HCT116 (cell line): ENCODE results near the gene RNH1. TPM values are rescaled to one million over a fixed set of nuclear protein-coding genes. Genes with fewer than 3 reads are reported as not detected.

ENCODE experiments used
- ATAC-seq: fragments of 200-7000 bp; cut with Tn5 transposase; 2 replicates; pipeline ENCODE4 v1.9.1; 2020; ENCODE audit warnings: mild to moderate bottlenecking, moderate library complexity
- BruUV-seq: library from RNA; stranded (reverse); fragments of 400-500 nt; replicated peaks from 2 replicates; lab custom pipeline; 2021; lab: Mats Ljungman, UMichigan
- CTCF ChIA-PET: fragments of 300-600 bp; sonication (Branson Sonifier 250); formaldehyde crosslinking; loops from one replicate; lab custom pipeline; 2021; ENCODE audit warnings: antibody characterized with exemption; lab: Charles Lee
- POLR2A ChIA-PET: fragments of 300-600, 350-600 bp; sonication (Branson Sonifier 250); formaldehyde crosslinking; loops from one replicate; lab custom pipeline; 2021; ENCODE audit warnings: antibody characterized with exemption; lab: Charles Lee
- RAD21 ChIA-PET, 2 experiments: fragments of 300-600 bp; sonication (Branson Sonifier 250); formaldehyde crosslinking; loops; one replicate each; lab custom pipeline; 2023; ENCODE audit warnings: low total read pairs in 2 of 2; ENCODE audit not compliant: uncharacterized antibody in 2 of 2, unreplicated experiment in 2 of 2, low non-redundant PET in 1 of 2; lab: Charles Lee
- DNase-seq: peaks from one replicate; pipeline ENCODE4 v3.0.0-alpha.2; 2010; ENCODE audit warnings: low read depth, low spot score
- H2AFZ ChIP-seq: fragments of 200-600 bp; shearing (Covaris generic), sonication (generic); 2 replicates; pipeline ENCODE4 v1.6.1; 2017; ENCODE audit warnings: low read depth, mixed run types, mixed read lengths, antibody characterized with exemption, low read length; ENCODE audit not compliant: poor library complexity, severe bottlenecking
- H3K27ac ChIP-seq: 2 replicates; pipeline ENCODE4 v1.5.1; 2012; ENCODE audit warnings: low read depth, low read length
- H3K27me3 ChIP-seq: fragments of 200-600 bp; sonication (generic); 2 replicates; pipeline ENCODE4 v1.6.1; 2016; ENCODE audit warnings: mixed run types, low read length, mixed read lengths; ENCODE audit not compliant: insufficient read depth
- H3K36me3 ChIP-seq, 2 experiments: fragments of 200-500 bp in 1 of 2; fragments of 200-600 bp in 1 of 2; sonication (Bioruptor generic) in 1 of 2; sonication (generic) in 1 of 2; 2 replicates each; pipeline versions ENCODE4 v1.5.1 to v1.6.1; 2014 to 2016; ENCODE audit warnings: low read length in 2 of 2, inconsistent platforms in 1 of 2, mixed read lengths in 1 of 2, mixed run types in 1 of 2; ENCODE audit not compliant: insufficient read depth in 2 of 2, control insufficient read depth in 1 of 2
- H3K4me1 ChIP-seq, 2 experiments: fragments of 200-600 bp in 1 of 2; sonication (generic) in 1 of 2; 2 replicates each; pipeline versions ENCODE4 v1.5.1 to v1.6.1; 2012 to 2017; ENCODE audit warnings: low read length in 2 of 2, inconsistent platforms in 1 of 2, mild to moderate bottlenecking in 1 of 2, mixed read lengths in 1 of 2, mixed run types in 1 of 2, moderate library complexity in 1 of 2; ENCODE audit not compliant: insufficient read depth in 2 of 2, control insufficient read depth in 1 of 2
- H3K4me2 ChIP-seq: fragments of 200-600 bp; sonication (generic); 2 replicates; pipeline ENCODE4 v1.6.1; 2017; ENCODE audit warnings: mixed run types, low read length, mixed read lengths
- H3K4me3 ChIP-seq, 2 experiments: fragments of 200-600 bp in 1 of 2; sonication (generic) in 1 of 2; replicated peaks in 1 of 2; 2 replicates each; pipeline ENCODE4 v1.5.1; 2011 to 2016; ENCODE audit warnings: low read length in 2 of 2, control low read depth in 1 of 2, low read depth in 1 of 2, mild to moderate bottlenecking in 1 of 2, mixed read lengths in 1 of 2, mixed run types in 1 of 2
- H3K79me2 ChIP-seq: fragments of 200-600 bp; sonication (generic); 2 replicates; pipeline ENCODE4 v1.6.1; 2017; ENCODE audit warnings: mild to moderate bottlenecking, mixed run types, low read length, moderate library complexity, mixed read lengths; ENCODE audit not compliant: insufficient read depth
- H3K9ac ChIP-seq: fragments of 200-600 bp; sonication (generic); 2 replicates; pipeline ENCODE4 v1.6.1; 2016; ENCODE audit warnings: low read length, mixed read lengths
- H3K9me2 ChIP-seq: fragments of 200-600 bp; sonication (generic), shearing (Covaris generic); 2 replicates; pipeline ENCODE4 v1.6.1; 2017; ENCODE audit warnings: mixed run types, mild to moderate bottlenecking, moderate library complexity; ENCODE audit not compliant: insufficient read depth
- H3K9me3 ChIP-seq, 2 experiments: fragments of 200-500 bp in 1 of 2; fragments of 200-600 bp in 1 of 2; sonication (Bioruptor generic) in 1 of 2; sonication (generic) in 1 of 2; 2 replicates each; pipeline ENCODE4 v1.6.1; 2014 to 2017; ENCODE audit warnings: low read length in 2 of 2, mixed read lengths in 2 of 2, inconsistent platforms in 1 of 2, low read depth in 1 of 2, mild to moderate bottlenecking in 1 of 2, mixed run types in 1 of 2, moderate library complexity in 1 of 2; ENCODE audit not compliant: control insufficient read depth in 1 of 2, insufficient read depth in 1 of 2
- H4K20me1 ChIP-seq: fragments of 200-600 bp; sonication (generic), shearing (Covaris generic); 2 replicates; pipeline ENCODE4 v1.6.1; 2017; ENCODE audit warnings: mixed run types, mild to moderate bottlenecking, moderate library complexity; ENCODE audit not compliant: insufficient read depth
- CBX3 ChIP-seq: IDR thresholded peaks from 2 replicates; pipeline ENCODE4 v1.6.1; 2012; ENCODE audit warnings: low read depth
- CEBPB ChIP-seq: IDR thresholded peaks from 2 replicates; pipeline ENCODE4 v1.6.1; 2012; ENCODE audit warnings: low read depth
- EGR1 ChIP-seq: IDR thresholded peaks from 2 replicates; pipeline ENCODE4 v1.6.1; 2012; ENCODE audit warnings: low read depth
- ELF1 ChIP-seq: IDR thresholded peaks from 2 replicates; pipeline ENCODE4 v1.6.1; 2012; ENCODE audit warnings: low read depth, borderline replicate concordance
- FOSL1 ChIP-seq: IDR thresholded peaks from 2 replicates; pipeline ENCODE4 v1.6.1; 2012; ENCODE audit warnings: low read depth
- JUND ChIP-seq: IDR thresholded peaks from 2 replicates; pipeline ENCODE4 v1.6.1; 2012
- MAX ChIP-seq: IDR thresholded peaks from 2 replicates; pipeline ENCODE4 v1.6.1; 2012
- POLR2A ChIP-seq: IDR thresholded peaks from 2 replicates; pipeline ENCODE4 v1.7.0; 2011; ENCODE audit warnings: borderline replicate concordance; ENCODE audit not compliant: insufficient read depth, insufficient read length; ENCODE audit errors: extremely low read depth
- POLR2AphosphoS5 ChIP-seq: IDR thresholded peaks from 2 replicates; pipeline ENCODE4 v1.6.1; 2011; ENCODE audit warnings: mild to moderate bottlenecking, low read depth, low read length, moderate library complexity
- RAD21 ChIP-seq: IDR thresholded peaks from 2 replicates; pipeline ENCODE4 v1.6.1; 2012; ENCODE audit warnings: low read depth, mild to moderate bottlenecking
- SP1 ChIP-seq: IDR thresholded peaks from 2 replicates; pipeline ENCODE4 v1.6.1; 2012; ENCODE audit warnings: low read depth
- SRF ChIP-seq: IDR thresholded peaks from 2 replicates; pipeline ENCODE4 v1.6.1; 2012; ENCODE audit warnings: low read depth
- YY1 ChIP-seq: IDR thresholded peaks from 2 replicates; pipeline ENCODE4 v1.6.1; 2011; ENCODE audit warnings: low read length, low read depth, moderate library complexity, mild to moderate bottlenecking; ENCODE audit not compliant: insufficient replicate concordance; ENCODE audit errors: extremely low read depth
- ZBTB33 ChIP-seq: IDR thresholded peaks from 2 replicates; pipeline ENCODE4 v1.6.1; 2011; ENCODE audit warnings: mild to moderate bottlenecking, low read length, moderate library complexity; ENCODE audit not compliant: insufficient replicate concordance; ENCODE audit errors: extremely low read depth
- intact Hi-C: fragments of 100-400 bp; cut with micrococcal nuclease; formaldehyde crosslinking; loops from 2 replicates; pipeline ENCODE4 v1.10.0; 2022
- total RNA-seq: library from RNA; stranded (reverse); gene quantifications from one replicate; pipeline ENCODE4 v1.2.1, GENCODE V29; 2021; ENCODE audit not compliant: unreplicated experiment
- TF ChIP-seq, protein P1 (sequence below): IDR thresholded peaks from 2 replicates; pipeline ENCODE4 v1.6.1; 2012; ENCODE audit warnings: low read depth
- TF ChIP-seq, protein P2 (sequence below), 3 experiments: fragments of 200-600 bp in 1 of 3; sonication (generic) in 1 of 3; IDR thresholded peaks in 2 of 3; conservative IDR thresholded peaks in 1 of 3; 2 replicates each; pipeline ENCODE4 v1.5.1; 2012 to 2017; ENCODE audit warnings: low read depth in 2 of 3, low read length in 2 of 3, antibody characterized with exemption in 1 of 3, borderline replicate concordance in 1 of 3, control low read depth in 1 of 3, mild to moderate bottlenecking in 1 of 3, mixed read lengths in 1 of 3, mixed run types in 1 of 3, moderate library complexity in 1 of 3; ENCODE audit not compliant: insufficient read depth in 1 of 3

RNH1 gene
- total RNA-seq, 1 experiment from 2014 or later = 120 TPM

GRCh38 chr11:462107-462890 is 44.7 kb downstream of the RNH1 start (continued):
- no peak for TF ChIP-seq YY1
- TF ChIP-seq EGR1 = no peak

GRCh38 chr11:461626-462025 is 45.4 kb downstream of the RNH1 start:
- Histone ChIP-seq H3K4me2 (no peak overlapping the region), H3K79me2 (peaks cover 40% of the 10 kb centered on the region), H3K9me3 (no peaks in the 10 kb centered on the region), H3K27me3 (no peaks in the 10 kb centered on the region), H3K9ac (no peak overlapping the region), H3K4me3 (no peak overlapping the region)
- intact Hi-C loops = no loop called here
- ChIA-PET RAD21 (no interaction called here), CTCF (no interaction called here)
- no TSS peak for BruUV-seq
- TF ChIP-seq SP1 (no peak), YY1 (no peak), POLR2A (no peak), POLR2AphosphoS5 (no peak), SRF (no peak), ELF1 (no peak), MAX (no peak), ZBTB33 (no peak), FOSL1 (no peak), CBX3 (no peak), CEBPB (no peak), RAD21 (no peak), JUND (no peak)
- TF ChIP-seq, protein P1, sequence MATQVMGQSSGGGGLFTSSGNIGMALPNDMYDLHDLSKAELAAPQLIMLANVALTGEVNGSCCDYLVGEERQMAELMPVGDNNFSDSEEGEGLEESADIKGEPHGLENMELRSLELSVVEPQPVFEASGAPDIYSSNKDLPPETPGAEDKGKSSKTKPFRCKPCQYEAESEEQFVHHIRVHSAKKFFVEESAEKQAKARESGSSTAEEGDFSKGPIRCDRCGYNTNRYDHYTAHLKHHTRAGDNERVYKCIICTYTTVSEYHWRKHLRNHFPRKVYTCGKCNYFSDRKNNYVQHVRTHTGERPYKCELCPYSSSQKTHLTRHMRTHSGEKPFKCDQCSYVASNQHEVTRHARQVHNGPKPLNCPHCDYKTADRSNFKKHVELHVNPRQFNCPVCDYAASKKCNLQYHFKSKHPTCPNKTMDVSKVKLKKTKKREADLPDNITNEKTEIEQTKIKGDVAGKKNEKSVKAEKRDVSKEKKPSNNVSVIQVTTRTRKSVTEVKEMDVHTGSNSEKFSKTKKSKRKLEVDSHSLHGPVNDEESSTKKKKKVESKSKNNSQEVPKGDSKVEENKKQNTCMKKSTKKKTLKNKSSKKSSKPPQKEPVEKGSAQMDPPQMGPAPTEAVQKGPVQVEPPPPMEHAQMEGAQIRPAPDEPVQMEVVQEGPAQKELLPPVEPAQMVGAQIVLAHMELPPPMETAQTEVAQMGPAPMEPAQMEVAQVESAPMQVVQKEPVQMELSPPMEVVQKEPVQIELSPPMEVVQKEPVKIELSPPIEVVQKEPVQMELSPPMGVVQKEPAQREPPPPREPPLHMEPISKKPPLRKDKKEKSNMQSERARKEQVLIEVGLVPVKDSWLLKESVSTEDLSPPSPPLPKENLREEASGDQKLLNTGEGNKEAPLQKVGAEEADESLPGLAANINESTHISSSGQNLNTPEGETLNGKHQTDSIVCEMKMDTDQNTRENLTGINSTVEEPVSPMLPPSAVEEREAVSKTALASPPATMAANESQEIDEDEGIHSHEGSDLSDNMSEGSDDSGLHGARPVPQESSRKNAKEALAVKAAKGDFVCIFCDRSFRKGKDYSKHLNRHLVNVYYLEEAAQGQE = no peak
- TF ChIP-seq, protein P2, sequence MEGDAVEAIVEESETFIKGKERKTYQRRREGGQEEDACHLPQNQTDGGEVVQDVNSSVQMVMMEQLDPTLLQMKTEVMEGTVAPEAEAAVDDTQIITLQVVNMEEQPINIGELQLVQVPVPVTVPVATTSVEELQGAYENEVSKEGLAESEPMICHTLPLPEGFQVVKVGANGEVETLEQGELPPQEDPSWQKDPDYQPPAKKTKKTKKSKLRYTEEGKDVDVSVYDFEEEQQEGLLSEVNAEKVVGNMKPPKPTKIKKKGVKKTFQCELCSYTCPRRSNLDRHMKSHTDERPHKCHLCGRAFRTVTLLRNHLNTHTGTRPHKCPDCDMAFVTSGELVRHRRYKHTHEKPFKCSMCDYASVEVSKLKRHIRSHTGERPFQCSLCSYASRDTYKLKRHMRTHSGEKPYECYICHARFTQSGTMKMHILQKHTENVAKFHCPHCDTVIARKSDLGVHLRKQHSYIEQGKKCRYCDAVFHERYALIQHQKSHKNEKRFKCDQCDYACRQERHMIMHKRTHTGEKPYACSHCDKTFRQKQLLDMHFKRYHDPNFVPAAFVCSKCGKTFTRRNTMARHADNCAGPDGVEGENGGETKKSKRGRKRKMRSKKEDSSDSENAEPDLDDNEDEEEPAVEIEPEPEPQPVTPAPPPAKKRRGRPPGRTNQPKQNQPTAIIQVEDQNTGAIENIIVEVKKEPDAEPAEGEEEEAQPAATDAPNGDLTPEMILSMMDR (IDR thresholded peaks at IDR 0.05 in 2 of 3, conservative IDR thresholded peaks at IDR 0.05 in 1 of 3; ENCODE audit: borderline replicate concordance in 1 of 3, insufficient read depth in 1 of 3, low read depth in 2 of 3, low read length in 2 of 3) = no peak
- TF ChIP-seq, all 23 proteins: peak for 0
- DNase-seq = no peak
- peaks cover 3% of the 10 kb centered on the region in 2 experiments; a peak in 2 of 4 replicates for H3K36me3 ChIP-seq
- POLR2A ChIA-PET = no interaction called here
- H2AFZ ChIP-seq = no peak overlapping the region
- H3K9me2 ChIP-seq = no peaks in the 10 kb centered on the region
- ATAC-seq = no peak
- H3K27ac ChIP-seq = no peak overlapping the region
- H3K4me1 ChIP-seq = no peaks in the 10 kb centered on the region
- no peaks in the 10 kb centered on the region for H4K20me1 ChIP-seq
